HepG2 (cell line): ENCODE results near the gene LCE7A. TPM values are rescaled to one million over a fixed set of nuclear protein-coding genes. Genes with fewer than 3 reads are reported as not detected.

Experiments
- ATAC-seq: fragments of 200-7000 bp; cut with Tn5 transposase; 3 replicates; pipeline ENCODE4 v1.9.1; 2020; ENCODE audit warnings: mild to moderate bottlenecking, moderate library complexity
- BruUV-seq: library from RNA; stranded (reverse); fragments of 400-500 nt; replicated peaks from 2 replicates; lab custom pipeline; 2021; lab: Mats Ljungman, UMichigan
- CTCF ChIA-PET: fragments of 300-600 bp; formaldehyde crosslinking; extraction: SDS; loops from one replicate; lab custom pipeline; 2021; ENCODE audit warnings: low total read pairs, inconsistent platforms, low intra/inter-chr PET ratio; lab: Yijun Ruan, JAX
- POLR2A ChIA-PET: fragments of 350-600 bp; sonication (Branson Sonifier 250); formaldehyde crosslinking; loops from one replicate; lab custom pipeline; 2020; ENCODE audit warnings: antibody characterized with exemption, inconsistent platforms; lab: Yijun Ruan, JAX
- DNase-seq: peaks from one replicate; pipeline ENCODE4 v3.0.0-alpha.2; 2015; ENCODE audit warnings: low spot score
- FAIRE-seq: peaks from 3 replicates; lab custom pipeline; 2011; peaks lifted over from hg19 to GRCh38; lab: Jason Lieb, UNC
- H2AFZ ChIP-seq: one replicate; pipeline ENCODE4 v1.6.1; 2011; ENCODE audit warnings: low read length, inconsistent platforms
- H3K27ac ChIP-seq: fragments of 300-600 bp; 3 replicates; pipeline ENCODE4 v1.8.0; 2011; ENCODE audit warnings: mixed run types, mild to moderate bottlenecking, mixed read lengths, low read length, inconsistent platforms; ENCODE audit not compliant: insufficient read depth; ENCODE audit errors: extremely low read length
- H3K27me3 ChIP-seq, 2 experiments: fragments of 200-600 bp in 1 of 2; 2 replicates in 1 of 2; 3 replicates in 1 of 2; pipeline versions ENCODE4 v1.6.0 to v1.8.0; 2011; ENCODE audit warnings: low read length in 2 of 2, mild to moderate bottlenecking in 2 of 2, moderate library complexity in 2 of 2, inconsistent platforms in 1 of 2; ENCODE audit not compliant: insufficient read depth in 2 of 2, control insufficient read depth in 1 of 2
- H3K36me3 ChIP-seq, 2 experiments: fragments of 200-600 bp in 1 of 2; replicated peaks in 1 of 2; 2 replicates in 1 of 2; 3 replicates in 1 of 2; pipeline versions ENCODE4 v1.5.1 to v1.8.0; 2011; ENCODE audit warnings: low read length in 2 of 2, inconsistent platforms in 1 of 2; ENCODE audit not compliant: insufficient read depth in 2 of 2, control insufficient read depth in 1 of 2
- H3K4me1 ChIP-seq: 2 replicates; pipeline ENCODE4 v1.5.1; 2012; ENCODE audit warnings: low read length, inconsistent platforms; ENCODE audit not compliant: insufficient read depth
- H3K4me2 ChIP-seq: 2 replicates; pipeline ENCODE4 v1.6.0; 2011; ENCODE audit warnings: low read depth, low read length, inconsistent platforms
- H3K4me3 ChIP-seq, 3 experiments: fragments of 200-600 bp in 1 of 3; sonication (generic), shearing (Covaris generic) in 1 of 3; replicated peaks in 1 of 3; 2 replicates each; pipeline ENCODE4 v1.5.1; 2011 to 2016; ENCODE audit warnings: low read length in 3 of 3, inconsistent platforms in 2 of 3, low read depth in 2 of 3, mild to moderate bottlenecking in 2 of 3, control low read depth in 1 of 3, mixed read lengths in 1 of 3; ENCODE audit not compliant: insufficient read depth in 1 of 3
- H3K79me2 ChIP-seq: one replicate; pipeline ENCODE4 v1.6.1; 2011; ENCODE audit warnings: low read length, inconsistent platforms; ENCODE audit not compliant: insufficient read depth
- H3K9ac ChIP-seq: 2 replicates; pipeline ENCODE4 v1.6.0; 2011; ENCODE audit warnings: mild to moderate bottlenecking, low read depth, low read length, inconsistent platforms; ENCODE audit not compliant: insufficient read depth
- H3K9me3 ChIP-seq: 2 replicates; pipeline ENCODE4 v1.5.1; 2012; ENCODE audit warnings: mild to moderate bottlenecking, low read length
- H4K20me1 ChIP-seq: 2 replicates; pipeline ENCODE4 v1.6.0; 2011; ENCODE audit warnings: inconsistent platforms, mild to moderate bottlenecking, low read length, moderate library complexity; ENCODE audit not compliant: insufficient read depth
- CBX1 ChIP-seq: IDR thresholded peaks from one replicate; pipeline ENCODE4 v1.6.1; 2016; ENCODE audit warnings: antibody characterized with exemption, low read depth
- FOXK1 ChIP-seq: sonication (generic); formaldehyde crosslinking; IDR thresholded peaks from 2 replicates; pipeline ENCODE4 v1.4.0; 2020; ENCODE audit warnings: low read depth, missing genetic modification reagents, borderline replicate concordance
- HNF4A ChIP-seq: sonication (generic); formaldehyde crosslinking; IDR thresholded peaks from 2 replicates; pipeline ENCODE4 v1.4.0; 2020; ENCODE audit warnings: missing genetic modification reagents
- JUNB ChIP-seq: sonication (generic); formaldehyde crosslinking; IDR thresholded peaks from 2 replicates; pipeline ENCODE4 v1.8.0; 2022; ENCODE audit warnings: missing genetic modification reagents, mild to moderate bottlenecking, borderline replicate concordance
- KMT2A ChIP-seq: sonication (generic); formaldehyde crosslinking; IDR thresholded peaks from 2 replicates; pipeline ENCODE4 v1.4.0; 2020; ENCODE audit warnings: missing genetic modification reagents
- NFE2L1 ChIP-seq: sonication (generic); formaldehyde crosslinking; IDR thresholded peaks from 2 replicates; pipeline ENCODE4 v1.4.0; 2020; ENCODE audit warnings: missing genetic modification reagents, mild to moderate bottlenecking, borderline replicate concordance
- TFE3 ChIP-seq: IDR thresholded peaks from 2 replicates; pipeline ENCODE4 v1.6.1; 2016
- ZHX2 ChIP-seq, 2 experiments: sonication (generic) in 1 of 2; formaldehyde crosslinking in 1 of 2; IDR thresholded peaks; 2 replicates each; pipeline versions ENCODE4 v1.6.1 to v1.9.0; 2014 to 2022; ENCODE audit warnings: antibody characterized with exemption in 1 of 2, borderline replicate concordance in 1 of 2, inconsistent platforms in 1 of 2, low read depth in 1 of 2, missing genetic modification reagents in 1 of 2
- WGBS: methylation state at CpG from one replicate; pipeline ENCODE4 v1.1.6; 2017; ENCODE audit warnings: low lambda C conversion rate; 5-methylcytosine and 5-hydroxymethylcytosine counted together
- in situ Hi-C: cut with HindIII; loops from 2 replicates; pipeline ENCODE4 v1.10.0; 2017; ENCODE audit warnings: low pct_unique_long_range_greater_than_20kb; ENCODE audit not compliant: extremely low pct_ligation_motif_present
- intact Hi-C: fragments of 100-400 bp; cut with micrococcal nuclease; formaldehyde crosslinking; loops from one replicate; pipeline ENCODE4 v1.10.0; 2022; ENCODE audit not compliant: unreplicated experiment
- polyA plus RNA-seq, 8 experiments: library from polyadenylated mRNA; depleted of rRNA in 3 of 8; stranded (reverse) in 7 of 8; unstranded in 1 of 8; fragments of >200 nt; fragmentation: Illumina TruSeq in 4 of 8; extraction: Trizol in 4 of 8; gene quantifications; 2 replicates each; pipeline versions ENCODE4 v1.2.1 to v1.2.3, GENCODE V29; 2011 to 2016; ENCODE audit warnings: low read depth in 4 of 8, missing spikeins in 1 of 8, mixed read lengths in 1 of 8; ENCODE audit not compliant: insufficient read depth in 1 of 8
- total RNA-seq, 5 experiments: library from RNA; depleted of rRNA; stranded (reverse); fragments of >200 nt; fragmentation: Illumina TruSeq; extraction: Trizol; gene quantifications; 2 replicates each; pipeline ENCODE4 v1.2.3, GENCODE V29; 2016; ENCODE audit warnings: low read depth in 1 of 5

Gene LCE7A
- total and polyA plus RNA-seq, 2 of the 13 experiments (the other 11 are each of a cell fraction or from before 2014, with no cell fraction given), result not detected

DNA sequence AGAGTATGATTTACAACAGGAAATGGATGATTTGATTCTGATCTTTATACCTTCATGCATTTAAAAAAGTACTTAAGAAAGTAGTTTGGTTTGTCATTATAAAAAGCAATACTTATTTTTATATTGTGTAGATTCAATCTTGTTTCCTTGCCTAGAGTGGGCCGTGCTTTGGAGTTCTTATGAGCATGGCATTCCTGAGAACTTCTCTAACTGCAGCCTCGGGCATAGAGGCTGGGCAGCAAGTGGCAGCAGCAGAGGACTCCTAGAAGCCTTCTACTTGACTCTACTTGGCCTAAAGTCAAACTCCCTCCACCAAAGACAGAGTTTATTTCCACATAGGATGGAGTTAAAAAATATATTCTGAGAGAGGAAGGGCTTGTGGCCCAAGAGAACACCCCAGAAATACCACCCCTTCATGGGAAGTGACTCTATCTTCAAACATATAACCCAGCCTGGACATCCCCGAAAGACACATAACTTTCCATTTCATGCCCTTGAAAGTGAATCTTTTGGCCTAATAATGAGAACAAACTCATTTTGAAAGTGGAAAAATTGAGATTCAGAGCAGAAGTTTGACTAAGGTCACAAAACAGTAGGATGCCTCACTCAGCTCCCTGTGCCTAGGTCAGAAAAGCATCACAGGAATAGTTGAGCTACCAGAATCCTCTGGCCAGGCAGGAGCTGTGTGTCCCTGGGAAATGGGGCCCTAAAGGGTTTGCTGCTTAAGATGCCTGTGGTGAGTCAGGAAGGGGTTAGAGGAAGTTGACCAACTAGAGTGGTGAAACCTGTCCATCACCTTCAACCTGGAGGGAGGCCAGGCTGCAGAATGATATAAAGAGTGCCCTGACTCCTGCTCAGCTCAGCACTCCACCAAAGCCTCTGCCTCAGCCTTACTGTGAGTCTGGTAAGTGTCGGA lies 48.1 kb downstream of the LCE7A start, which contains the start of gene IVL (continued):
- no peak for TF ChIP-seq ZHX2 (IDR thresholded peaks at IDR 0.05; ENCODE audit: low read depth)
- TF ChIP-seq ZHX2 (CRISPR knock-in tag; IDR thresholded peaks at IDR 0.05; ENCODE audit: borderline replicate concordance), result no peak
- TF ChIP-seq NFE2L1 (CRISPR knock-in tag), result no peak
- TF ChIP-seq CBX1, result no peak
- TF ChIP-seq KMT2A (CRISPR knock-in tag), result no peak
- no peak for TF ChIP-seq HNF4A (CRISPR knock-in tag)

GRCh38 chr1:152909206-152909605 lies 49.4 kb downstream of the LCE7A start:
- TF ChIP-seq JUNB (CRISPR knock-in tag) (no peak), FOXK1 (no peak), TFE3 (CRISPR knock-in tag) (no peak)
- no peak for FAIRE-seq
- no peaks in the 10 kb centered on the region for H3K36me3 ChIP-seq
- peaks cover 0 to 3% of the 10 kb centered on the region in 2 experiments; a peak in 1 of 5 replicates for H3K27me3 ChIP-seq
- no peaks in the 10 kb centered on the region for H3K9me3 ChIP-seq
- intact Hi-C loops (no loop called here), in situ Hi-C loops (no loop called here)
- H3K9ac ChIP-seq, result no peak overlapping the region
- H3K4me1 ChIP-seq, result no peaks in the 10 kb centered on the region
- ATAC-seq, result no peak
- CTCF ChIA-PET, result no interaction called here
- no peak for DNase-seq
- no peaks in the 10 kb centered on the region for H3K79me2 ChIP-seq
- BruUV-seq, result no TSS peak
- POLR2A ChIA-PET, result no interaction called here
- no peak overlapping the region for H3K27ac ChIP-seq
- 10% methylated on average over 2 of the region's 3 CpGs for WGBS
- no peaks in the 10 kb centered on the region for H4K20me1 ChIP-seq
- no peak overlapping the region for H2AFZ ChIP-seq
- H3K4me3 ChIP-seq, result no peak overlapping the region
- H3K4me2 ChIP-seq, result no peak overlapping the region
